Fibroblast of skin of back (primary cell): ENCODE results near the gene TSPEAR.
"Not testable (repeated sequence)": the region's sequence is repeated elsewhere in the genome, so short reads cannot be mapped to it uniquely, and the experiment has no call there.

ENCODE experiments used
- DNase-seq: peaks from one replicate; pipeline ENCODE4 v3.0.0-alpha.2; 2013

TSPEAR gene

GRCh38 chr21:44582055-44582454, 129.3 kb downstream of the TSPEAR start:
- DNase-seq: no peak

GRCh38 chr21:44581158-44581557, 130.2 kb downstream of the TSPEAR start:
- DNase-seq: no peak

- DNase-seq: not testable (repeated sequence)
These were observed 131.0 kb downstream of the TSPEAR start, which contains the start of gene KRTAP10-5 for GRCh38 chr21:44580231-44580821. KRTAP10-5 (minus strand) TSS chr21:44580604; CDS start chr21:44580578, 26 bp downstream.

GRCh38 chr21:44579833-44580144, 131.6 kb downstream of the TSPEAR start:
- no peak for DNase-seq

DNA sequence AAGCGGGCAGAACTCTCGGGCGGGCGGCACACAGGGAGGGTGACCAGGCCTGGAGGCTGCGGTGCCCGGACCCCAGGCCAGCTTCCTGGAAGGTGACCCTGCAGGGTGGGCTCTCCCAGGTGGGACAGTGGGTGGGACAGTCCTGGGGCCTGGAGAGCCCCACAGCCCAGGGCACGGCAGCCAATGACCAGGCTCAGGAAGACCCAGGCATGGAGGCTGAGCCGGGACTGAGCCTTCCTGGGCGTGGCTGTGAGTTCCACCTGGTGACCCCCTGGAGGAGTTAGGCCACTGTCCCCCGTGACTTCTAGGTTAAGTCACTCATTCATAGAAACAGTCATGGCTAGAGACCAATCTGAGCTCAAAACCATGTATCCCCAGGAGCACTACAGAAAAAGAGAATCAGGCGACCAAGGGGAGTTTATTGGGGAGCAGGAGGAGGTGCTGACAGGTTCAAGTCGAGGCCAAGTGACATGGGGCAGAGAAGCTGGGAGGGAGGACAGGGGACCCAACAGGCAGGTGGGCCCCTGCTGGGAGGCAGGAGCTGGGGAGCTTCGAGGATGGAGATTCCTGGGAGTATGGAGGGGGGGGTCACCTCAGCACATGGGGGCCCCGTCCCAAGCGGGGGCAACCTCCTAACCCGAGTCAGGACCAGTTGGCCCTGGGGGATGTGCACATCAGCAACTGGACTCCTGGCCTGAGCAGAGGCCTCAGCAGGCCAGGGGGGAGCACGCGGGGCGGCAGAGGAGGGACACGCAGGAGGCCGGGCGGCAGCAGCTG, 132.1 kb downstream of the TSPEAR start:
- DNase-seq: no peak

DNA sequence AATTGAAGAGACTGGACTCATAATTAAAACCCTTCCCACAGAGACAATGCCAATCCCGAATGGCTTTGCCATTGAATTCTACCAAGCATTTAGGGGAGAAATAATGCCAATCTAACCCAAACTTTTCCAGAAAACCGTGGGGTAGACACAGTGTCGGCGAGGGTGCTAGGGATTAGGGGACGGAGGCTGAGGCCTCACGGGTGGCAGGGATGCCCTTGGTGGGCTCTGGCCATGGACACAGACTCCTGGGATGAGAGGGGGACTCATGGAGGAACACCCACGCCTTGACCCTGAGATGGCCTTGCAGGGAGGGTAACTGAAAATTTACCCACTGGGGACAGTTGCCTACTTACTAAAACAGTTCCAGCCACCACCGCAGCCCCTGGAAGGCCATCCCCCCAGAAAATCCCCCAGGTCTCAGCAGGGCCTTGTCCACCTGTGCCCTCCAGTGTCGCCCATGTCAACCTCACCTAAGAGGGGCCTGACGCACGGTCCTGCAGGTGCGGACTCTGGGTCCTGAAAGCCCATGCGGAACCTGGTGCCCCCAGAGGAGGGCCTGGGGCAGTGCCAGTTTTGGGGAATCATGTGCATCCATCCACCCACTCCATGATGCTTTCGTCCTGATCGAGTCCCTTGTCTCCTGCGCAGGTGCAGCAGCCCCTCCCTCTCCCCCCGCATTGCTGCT, 132.9 kb downstream of the TSPEAR start:
- DNase-seq: no peak

DNA sequence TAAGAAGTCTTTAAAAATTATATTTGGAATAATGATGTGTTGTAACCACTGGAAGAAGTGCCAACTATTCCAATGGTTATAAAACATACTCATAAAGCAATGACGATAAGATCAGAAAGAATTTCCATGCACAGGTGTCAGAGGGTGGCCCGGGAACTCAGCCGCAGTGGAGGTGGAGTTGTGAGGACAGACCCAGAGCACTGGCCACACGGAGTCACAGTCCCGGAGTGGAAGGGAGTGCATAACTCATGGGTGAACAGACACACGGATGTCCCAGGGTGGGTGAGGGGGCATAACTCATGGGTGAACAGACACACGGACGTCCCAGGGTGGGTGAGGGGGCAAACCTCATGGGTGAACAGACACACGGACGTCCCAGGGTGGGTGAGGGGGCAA, 135.3 kb downstream of the TSPEAR start:
- DNase-seq: no peak

DNA sequence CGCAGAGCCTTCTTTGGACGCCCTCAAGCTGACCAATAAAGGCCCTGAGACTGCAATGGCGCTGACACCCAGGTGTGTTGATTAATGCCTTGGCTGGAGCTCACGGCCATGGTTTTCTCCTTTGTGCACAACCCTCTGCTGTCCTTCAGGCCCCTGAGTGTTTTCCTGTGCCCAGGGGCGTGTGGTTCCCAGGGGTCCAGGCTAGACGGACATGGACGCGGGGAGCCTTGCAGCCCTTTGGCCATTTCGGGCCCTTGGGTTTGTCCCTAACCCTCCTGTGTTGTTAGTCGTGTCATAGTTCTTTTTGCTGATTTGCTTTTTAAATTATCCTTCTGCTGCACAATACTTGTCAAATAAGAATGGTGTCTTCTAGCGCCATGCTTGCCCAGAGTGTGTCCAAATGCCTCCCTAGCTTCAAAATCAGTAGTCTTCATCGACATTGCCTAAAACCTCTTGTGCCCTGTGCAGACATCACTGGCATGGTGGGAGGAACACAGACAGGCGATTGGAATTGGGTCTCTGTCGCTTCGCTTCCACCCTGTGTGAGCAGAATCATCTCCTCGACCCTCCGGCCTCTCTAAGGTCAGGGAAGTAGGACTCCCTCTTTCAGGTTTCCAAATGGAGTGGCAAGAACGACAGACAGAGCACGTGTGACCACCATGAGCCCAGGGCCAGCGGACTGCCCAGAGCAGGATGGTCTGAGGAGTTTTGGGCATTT, 135.9 kb downstream of the TSPEAR start:
- no peak for DNase-seq

DNA sequence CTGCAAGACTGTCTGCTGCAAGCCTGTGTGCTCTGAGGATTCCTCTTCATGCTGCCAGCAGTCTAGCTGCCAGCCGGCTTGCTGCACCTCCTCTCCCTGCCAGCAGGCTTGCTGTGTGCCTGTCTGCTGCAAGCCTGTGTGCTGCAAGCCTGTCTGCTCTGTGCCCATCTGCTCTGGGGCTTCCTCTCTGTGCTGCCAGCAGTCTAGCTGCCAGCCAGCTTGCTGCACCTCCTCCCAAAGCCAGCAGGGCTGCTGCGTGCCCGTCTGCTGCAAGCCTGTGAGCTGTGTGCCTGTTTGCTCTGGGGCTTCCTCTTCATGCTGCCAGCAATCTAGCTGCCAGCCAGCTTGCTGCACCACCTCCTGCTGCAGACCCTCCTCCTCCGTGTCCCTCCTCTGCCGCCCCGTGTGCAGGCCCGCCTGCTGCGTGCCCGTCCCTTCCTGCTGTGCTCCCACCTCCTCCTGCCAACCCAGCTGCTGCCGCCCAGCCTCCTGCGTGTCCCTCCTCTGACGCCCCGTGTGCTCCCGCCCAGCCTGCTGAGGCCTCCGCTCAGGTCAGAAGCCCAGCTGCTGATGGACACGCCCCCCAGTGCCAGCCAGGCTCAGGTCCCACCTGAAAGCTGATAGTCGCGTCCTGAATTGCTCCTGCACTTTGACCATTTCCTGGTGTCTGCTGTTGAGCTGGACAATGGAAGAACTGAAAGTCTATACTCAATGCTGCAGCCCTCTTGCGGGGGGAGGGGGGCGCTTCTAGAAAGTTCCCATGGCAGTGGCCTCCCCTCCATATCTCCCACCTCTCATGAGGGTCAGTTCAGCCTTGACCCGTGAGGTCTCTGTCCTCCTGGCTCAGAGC, 136.7 kb downstream of the TSPEAR start:
- DNase-seq: no peak

DNA sequence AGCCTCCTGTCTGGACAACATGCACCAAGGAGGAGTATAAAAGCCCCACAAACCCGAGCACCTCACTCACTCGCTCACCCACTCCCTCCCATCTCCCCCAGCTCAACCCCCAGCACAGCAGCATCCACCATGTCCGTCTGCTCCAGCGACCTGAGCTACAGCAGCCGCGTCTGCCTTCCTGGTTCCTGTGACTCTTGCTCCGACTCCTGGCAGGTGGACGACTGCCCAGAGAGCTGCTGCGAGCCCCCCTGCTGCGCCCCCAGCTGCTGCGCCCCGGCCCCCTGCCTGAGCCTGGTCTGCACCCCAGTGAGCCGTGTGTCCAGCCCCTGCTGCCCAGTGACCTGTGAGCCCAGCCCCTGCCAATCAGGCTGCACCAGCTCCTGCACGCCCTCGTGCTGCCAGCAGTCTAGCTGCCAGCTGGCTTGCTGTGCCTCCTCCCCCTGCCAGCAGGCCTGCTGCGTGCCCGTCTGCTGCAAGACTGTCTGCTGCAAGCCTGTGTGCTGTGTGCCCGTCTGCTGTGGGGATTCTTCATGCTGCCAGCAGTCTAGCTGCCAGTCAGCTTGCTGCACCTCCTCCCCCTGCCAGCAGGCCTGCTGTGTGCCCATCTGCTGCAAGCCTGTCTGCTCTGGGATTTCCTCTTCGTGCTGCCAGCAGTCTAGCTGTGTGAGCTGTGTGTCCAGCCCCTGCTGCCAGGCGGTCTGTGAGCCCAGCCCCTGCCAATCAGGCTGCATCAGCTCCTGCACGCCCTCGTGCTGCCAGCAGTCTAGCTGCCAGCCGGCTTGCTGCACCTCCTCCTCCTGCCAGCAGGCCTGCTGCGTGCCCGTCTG, 137.5 kb downstream of the TSPEAR start, which contains the start of gene KRTAP10-4:
Gene KRTAP10-4 (plus strand): TSS at position 100 of the 827 bp plus-strand sequence. CDS start 30 bp downstream, at position 130.
- DNase-seq: not testable (repeated sequence)

DNA sequence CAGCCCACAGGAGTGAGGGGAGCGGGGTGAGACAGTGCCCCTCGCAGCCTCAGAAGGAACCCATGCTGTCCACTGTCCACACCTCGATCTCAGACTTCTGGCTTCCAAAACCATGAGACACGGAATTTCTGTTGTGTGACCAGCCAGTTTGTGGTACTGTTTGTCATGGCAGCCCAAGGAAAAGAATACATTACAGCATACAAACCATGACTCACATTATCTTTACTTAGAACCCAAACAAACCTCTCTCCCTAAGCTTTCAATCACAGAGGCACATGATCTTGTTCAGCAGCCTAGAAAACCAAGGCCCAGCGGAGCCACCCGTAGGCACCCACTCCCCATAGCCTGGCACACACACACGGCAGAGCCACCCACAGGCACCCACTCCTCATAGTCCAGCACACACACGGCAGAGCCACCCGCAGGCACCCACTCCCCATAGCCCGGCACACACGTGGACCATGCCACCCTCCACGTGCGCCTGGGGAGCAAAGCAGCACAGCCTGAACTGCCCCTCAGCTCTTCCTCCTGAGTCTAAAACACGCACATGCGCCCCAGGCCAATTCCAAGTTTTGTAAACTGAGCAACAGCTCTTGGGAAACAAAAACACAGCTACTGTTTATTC, 138.3 kb downstream of the TSPEAR start:
- peak; percentile 20 for DNase-seq

DNA sequence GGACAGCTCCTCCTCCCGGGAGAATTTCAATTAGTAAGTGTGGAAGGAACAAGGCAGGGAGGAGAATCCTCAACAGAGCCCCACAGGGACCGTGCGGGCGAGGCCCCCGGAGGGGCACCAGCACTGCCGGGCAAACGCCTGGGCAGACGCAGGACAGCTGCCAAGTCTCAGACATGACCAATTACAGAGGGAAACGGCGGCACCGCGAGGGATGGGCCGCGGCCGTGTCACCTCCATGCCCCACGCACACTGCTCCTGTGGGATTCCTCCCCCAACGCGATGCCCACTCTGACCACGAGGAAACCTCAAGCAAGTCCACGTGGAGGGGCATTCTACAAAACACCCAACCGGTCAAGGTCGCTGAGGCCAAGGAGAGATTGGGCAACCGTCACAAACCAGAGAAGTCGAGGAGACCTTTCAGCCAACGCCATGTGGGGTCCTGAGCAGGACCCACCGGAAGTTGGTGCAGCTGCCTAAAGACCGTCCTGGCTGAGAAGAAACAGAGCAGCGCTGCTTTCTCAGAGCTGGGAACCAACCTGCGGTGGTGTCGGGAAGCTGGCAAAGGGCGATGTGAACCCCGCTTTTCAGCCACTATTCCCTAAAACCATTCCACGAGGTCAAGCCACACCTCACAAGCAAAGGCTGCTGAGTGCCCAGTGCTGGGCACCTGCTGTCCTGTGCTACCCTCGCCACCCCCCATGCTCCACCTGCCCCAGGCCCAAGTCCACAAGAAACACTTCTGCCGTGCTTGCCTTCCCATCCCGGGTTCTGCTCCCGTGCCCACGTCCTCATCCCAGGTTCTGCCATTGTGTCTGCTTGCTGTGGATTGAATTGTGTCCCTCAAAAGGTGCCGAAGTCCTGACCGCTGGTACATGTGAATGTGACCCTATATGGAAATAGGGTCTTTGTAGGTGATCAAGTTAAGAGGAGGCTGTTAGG, 139.3 kb downstream of the TSPEAR start:
- DNase-seq: no peak

DNA sequence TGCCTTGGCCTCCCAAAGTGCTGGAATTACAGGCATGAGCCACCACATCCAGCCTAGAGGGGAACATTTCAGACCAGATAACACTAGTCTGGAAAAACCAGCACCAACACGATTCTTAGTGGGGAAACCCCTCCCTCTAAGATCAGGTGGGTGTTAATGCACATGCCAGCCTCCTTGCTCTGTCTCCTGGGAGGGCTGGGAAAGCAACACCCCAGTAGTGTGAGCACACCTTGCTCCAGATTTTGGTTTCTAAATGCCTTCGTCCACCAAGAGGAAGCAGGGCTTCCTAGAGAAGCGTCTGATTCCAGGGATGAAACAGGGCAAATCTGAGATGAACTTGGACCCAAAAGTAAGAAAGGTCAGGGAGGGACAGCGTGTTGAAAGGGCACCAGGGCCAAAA, 140.1 kb downstream of the TSPEAR start:
- DNase-seq: no peak

DNA sequence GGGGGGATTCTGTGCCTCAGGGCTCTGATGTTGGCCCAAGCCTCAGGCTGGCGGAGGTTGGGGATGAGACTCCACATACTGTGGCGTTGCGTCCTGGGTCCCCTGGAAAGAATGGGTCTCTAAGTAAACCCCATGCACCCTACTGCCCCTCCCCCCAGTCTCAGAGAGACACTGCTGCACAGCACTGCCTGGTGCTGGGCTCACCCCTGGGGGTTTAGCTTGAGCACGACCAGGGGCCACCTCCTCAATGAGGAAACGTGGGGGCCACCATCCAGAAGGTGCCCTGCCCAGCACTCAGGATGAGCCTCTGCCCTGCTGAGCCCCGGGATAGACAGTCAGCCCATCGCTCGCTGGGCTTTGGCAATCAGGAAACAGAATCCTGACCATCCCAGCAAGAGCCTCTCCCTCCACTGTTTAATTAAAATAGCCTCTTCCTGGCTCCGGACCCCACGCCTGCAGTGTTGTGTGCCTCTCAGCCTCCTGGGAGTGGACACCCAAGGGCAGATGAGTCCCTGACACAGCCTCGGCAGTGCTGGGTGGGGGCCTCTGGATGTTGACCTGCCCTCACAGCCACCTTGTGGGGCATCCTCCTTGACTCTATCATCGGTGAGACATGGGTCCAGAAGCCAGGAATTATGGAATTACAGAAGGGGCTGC, 141.4 kb downstream of the TSPEAR start:
- DNase-seq: no peak

DNA sequence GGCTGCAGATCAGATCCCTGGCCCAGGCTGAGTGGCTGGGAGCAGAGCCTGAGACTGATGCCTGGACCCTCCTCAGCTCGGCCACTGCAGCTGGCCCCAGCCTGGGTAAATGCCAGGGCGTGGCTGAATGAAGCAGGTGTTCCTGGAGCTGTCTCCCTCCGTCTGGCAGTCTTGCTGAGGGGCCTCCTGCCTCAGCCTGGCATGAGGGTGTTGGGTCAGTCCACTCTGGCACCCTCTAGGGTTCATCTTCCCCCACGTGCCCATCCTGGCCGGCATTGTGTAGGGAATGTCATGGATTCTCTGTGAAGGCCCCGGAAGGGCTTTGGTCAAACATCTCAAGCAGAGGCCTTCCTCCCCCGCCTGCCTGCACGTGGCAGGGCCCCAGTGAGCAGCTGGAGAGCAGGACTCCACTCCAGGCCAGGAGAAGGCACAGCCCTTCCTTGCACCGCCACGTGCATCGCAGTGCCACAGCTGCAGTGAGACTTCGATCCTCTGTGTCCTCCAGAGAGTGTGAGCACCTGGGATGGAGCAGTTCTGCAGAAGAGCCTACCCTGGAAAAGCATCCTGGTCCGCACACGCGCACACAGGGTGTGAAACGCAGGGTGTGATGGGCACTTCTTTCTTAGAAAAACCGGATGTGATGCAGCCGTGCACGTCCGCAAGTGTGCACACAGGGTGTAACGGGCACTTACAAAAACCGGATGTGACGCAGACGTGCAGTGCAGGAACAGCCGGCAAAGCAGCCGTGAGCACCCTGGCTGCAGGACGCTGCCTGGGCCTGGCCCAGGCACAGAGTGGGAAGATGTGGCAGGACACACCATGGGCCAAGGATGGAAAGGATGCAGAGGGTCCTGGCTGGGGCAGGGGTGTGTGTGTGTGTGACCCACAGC, 142.5 kb downstream of the TSPEAR start:
- DNase-seq: no peak

DNA sequence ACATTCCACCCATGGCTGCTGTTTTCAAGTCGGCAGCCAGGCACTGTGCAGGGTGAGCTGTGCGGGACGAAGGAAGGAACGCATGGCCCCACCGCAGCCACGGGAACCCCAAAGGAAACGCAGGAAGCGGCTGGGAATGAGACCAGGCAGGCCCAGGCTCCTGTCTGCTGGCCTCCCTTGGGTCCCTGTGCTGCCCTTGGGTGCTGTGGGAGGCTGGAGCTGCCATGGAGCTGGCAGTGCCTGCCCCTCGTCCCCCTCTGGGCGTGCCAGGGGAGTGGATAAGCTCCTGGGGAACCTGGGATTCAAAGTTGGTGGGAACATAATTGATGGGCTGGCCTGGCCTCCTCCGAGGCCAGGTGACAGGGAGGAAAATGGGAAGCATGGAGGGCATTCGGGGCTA, 143.1 kb downstream of the TSPEAR start:
- DNase-seq: no peak

- no peak for DNase-seq
These were observed 143.7 kb downstream of the TSPEAR start for GRCh38 chr21:44567481-44568171.
